Activated naive CD4-positive, alpha-beta T cell treated with anti-CD3 and anti-CD28 coated beads, Interleukin-2, amount 50 U/mL, for 16 hours (primary cell): ENCODE data around the gene MRPS6.

Experiments used
- DNase-seq: peaks from one replicate; pipeline ENCODE4 v3.0.0-alpha.2; 2020

Gene MRPS6

DNA sequence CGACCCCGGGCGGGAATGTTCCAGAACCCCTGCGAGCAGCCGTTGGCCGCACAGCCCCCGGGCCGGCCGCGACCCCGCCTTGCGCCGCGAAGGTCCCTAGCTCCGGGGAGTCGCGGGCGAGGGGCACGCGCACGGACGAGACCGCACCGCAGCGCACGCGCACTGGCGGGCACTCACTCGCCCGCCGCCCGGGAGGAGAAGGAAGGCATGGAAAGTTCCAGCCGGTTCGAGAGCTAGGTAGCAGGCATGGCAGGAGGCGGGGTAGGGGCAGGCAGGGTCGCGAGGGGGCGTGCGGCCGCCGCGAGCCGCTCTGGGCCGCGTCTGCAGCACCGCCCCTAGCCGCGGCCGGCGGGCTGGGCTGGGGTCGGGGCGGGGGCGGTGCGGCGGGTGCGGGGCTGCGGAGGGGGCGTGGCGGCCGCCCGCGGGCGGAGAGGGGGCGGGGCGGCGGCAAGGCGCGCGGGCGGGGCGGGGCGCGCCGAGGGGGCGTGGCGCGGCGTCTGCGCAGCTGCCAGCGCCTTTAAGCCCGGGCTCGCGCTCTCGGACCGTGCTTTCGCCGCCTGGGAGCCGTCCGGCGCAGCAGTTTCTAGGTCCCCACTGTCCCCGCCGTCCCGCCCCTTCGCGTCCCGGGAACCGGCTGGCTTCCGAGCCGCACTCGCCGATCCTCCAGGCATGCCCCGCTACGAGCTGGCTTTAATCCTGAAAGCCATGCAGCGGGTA is at the start of gene MRPS6, which contains the start of gene SLC5A3:
Gene MRPS6 (plus strand): TSS at position 547 of the 717 bp plus-strand sequence. CDS start 123 bp downstream, at position 670.
Gene SLC5A3 (plus strand): TSS at position 547 of the 717 bp plus-strand sequence. CDS start 21,621 bp downstream, outside the sequence.
- peak; percentile 72 for DNase-seq

DNA sequence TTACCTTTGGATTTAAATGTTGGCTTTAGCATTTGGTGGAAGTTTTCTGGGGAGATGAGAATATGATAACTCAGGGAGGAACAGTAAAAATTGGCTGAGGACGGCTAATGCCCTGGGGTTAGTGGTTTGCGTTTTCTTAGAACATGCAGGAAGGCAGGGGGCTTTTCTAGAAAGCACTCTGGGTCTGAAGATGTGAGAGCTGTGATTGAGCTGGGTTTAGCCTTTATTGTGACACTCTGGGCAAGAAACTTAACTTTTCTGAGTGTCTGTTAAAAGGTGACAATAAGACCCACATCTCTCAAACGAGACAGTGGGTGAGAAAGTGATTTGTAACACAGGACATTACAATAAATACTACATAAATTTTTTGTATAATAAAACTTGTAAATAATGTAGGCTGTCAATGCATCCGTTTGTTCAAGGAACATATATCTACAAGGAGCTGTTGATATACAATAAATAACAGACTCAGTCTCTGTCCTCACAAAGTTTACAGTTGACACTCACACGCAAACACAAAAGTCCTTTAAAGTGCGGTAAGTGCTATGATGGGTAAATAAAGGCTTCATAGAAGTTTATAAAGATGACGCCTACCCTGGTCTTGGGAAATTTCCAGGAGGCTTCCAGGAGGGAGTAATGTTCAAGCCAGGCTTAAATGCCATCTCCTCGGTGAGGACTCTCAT is 49.5 kb upstream of the MRPS6 start:
- no peak for DNase-seq

DNA sequence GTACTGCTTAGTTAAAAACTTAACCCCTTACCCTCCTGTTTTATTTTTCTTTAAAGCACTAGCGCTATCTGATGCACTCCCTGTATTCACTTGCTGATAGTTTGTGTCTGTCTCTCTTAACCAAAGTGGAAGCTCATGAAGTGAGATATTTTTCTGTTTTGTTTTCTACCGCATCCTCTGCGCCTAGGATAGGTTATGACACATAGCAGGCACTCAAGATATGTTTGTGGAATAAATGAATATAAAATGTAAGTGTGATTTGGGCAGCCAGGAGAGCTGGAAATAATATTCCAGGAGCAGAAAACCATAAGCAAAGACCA is 49.0 kb upstream of the MRPS6 start:
- DNase-seq = no peak

- no peak for DNase-seq
Measured at GRCh38 chr21:34027721-34028461, 45.5 kb upstream of the MRPS6 start.

GRCh38 chr21:34029743-34030528 is 43.4 kb upstream of the MRPS6 start:
- DNase-seq = peak; percentile 32

DNA sequence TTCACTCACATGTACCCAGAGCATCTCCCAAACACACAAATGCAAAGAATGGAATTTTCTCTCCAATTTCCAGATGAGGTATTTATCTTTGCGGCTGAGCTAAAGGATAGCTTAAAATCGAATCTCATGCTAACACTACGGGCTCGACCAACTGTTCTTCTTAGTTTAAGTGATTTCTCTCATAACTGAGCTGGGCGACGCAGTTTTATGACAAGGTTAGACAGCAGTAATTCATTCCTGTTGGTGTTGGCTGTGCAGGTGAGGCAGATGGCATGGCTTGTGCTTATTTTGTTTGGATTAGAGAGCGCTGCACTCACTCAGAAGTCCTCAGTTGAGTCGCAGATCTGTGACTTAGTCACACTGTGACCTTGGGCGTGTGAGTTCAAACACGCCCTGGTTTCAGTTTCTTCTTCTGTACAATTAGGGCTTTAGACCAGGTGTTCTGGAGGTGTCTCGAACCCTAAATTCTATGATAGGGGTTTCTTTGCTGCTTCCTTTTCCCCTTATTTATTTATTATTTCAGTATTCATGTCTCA is 41.5 kb upstream of the MRPS6 start:
- DNase-seq = no peak

- no peak for DNase-seq
Measured at GRCh38 chr21:34034369-34035014, 38.9 kb upstream of the MRPS6 start.

DNA sequence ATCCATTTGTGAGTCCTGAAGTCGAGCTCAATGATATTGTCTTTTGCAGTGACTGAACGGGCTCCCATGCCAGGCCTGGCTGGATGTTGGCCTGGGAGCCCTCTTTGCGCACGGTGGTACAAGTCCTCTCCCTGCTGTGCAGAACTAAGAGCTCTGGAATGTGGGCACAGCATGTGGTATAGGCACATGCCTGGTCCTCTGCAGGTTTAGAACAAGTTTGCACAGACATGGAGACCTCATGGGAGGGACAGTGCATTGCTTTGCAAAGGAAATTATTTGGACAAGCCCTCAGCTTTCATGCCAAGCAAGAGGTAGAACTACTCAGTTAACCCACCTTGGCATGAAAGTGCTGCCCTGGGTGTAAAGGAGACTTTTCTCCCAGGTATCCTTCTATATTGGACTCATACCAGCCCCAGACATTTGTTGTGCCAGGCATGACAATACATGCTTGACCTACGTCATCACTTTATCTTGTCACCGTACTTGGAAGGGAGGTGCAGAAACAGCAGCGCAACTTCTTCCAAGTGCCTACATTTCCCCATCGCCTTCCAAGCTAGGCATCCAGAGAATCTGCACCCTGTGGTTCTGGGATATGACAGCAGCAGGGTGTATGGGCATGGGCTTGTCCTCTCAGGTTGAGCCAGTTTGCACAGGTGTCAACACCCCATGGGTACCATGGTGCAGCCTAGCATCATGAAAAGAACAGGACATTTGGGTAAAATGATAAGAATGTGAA is 37.6 kb upstream of the MRPS6 start:
- DNase-seq = no peak

DNA sequence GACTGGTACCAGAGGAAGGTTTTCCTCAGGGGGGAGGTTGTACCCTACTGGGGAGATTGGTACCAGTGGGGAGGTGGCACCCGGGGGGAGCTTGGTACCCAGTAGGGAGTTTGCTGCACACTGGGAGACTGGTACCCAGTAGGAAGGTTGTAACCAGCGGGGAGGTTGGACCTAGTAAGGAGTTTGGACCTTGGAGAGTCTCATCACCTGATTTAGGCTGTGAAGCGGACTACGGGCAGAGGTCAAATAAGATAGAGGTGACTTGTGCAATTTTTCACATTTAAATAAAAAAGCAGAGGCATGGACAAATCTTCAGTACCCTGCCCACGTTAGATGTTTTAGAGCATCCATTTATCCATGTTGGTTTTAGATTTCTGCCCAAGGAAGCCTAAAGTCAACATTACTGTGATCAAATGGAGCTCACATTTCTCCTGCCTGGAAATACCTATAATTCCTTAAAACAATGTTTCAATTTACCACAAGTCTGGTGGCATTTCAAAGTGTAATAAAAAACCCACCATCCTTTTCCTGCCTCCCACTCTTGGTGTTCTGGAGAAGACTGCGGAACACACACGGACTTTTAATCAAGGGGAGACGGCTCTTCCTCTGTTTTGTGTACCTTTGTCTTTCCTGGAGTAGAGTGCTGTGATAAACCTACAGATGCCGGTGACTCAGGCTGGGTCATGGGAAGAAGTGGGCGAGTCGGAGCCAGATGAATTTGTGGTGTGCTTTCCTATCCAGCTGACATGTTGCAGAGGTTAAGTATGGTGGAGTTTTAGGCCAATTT is 36.2 kb upstream of the MRPS6 start:
- no peak for DNase-seq

- no peak for DNase-seq
Measured at GRCh38 chr21:34039678-34040382, 33.5 kb upstream of the MRPS6 start.

GRCh38 chr21:34042735-34043134 is 30.6 kb upstream of the MRPS6 start:
- no peak for DNase-seq

GRCh38 chr21:34043333-34043732 is 30.0 kb upstream of the MRPS6 start:
- no peak for DNase-seq

GRCh38 chr21:34046917-34047316 is 26.5 kb upstream of the MRPS6 start:
- no peak for DNase-seq

GRCh38 chr21:34047835-34048234 is 25.5 kb upstream of the MRPS6 start:
- no peak for DNase-seq

GRCh38 chr21:34052171-34052570 is 21.2 kb upstream of the MRPS6 start:
- no peak for DNase-seq

DNA sequence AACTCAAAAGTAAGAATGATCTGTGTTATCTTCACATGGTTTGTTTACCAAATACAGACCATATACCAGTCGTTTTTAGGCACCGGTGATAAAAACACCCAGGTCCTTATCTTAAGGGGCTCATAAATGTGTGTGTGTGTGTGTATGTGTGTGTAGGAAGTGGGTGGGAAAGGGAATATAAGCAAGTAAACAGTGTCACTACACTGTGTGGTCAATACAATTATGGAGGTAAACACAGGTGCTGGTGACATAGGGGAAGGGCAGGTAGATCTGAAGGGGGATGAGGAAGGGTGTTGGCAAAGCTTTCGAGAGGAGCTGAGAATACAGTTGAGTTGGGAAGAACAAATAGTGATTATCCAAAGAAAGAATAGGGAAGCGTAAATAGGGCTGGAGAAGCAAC is 19.1 kb upstream of the MRPS6 start:
- DNase-seq = no peak

DNA sequence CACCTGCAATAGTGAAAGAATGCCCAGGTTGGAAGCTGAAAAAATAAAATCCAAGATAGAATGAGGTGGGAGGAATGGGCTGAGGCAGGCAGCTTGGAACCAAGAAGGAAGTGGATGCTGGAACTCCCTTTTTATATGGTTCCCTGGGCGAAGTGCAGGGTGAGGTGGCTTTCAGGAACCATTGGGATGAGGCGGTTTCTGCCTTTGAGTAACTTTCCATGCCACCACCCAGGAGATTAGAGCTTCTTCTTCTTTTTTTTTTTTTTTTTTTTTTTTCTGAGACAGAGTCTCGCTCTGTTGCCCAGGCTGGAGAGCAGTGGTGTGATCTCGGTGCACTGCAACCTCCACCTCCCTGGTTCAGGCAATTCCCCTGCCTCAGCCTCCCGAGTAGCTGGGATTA is 17.8 kb upstream of the MRPS6 start:
- DNase-seq = no peak

DNA sequence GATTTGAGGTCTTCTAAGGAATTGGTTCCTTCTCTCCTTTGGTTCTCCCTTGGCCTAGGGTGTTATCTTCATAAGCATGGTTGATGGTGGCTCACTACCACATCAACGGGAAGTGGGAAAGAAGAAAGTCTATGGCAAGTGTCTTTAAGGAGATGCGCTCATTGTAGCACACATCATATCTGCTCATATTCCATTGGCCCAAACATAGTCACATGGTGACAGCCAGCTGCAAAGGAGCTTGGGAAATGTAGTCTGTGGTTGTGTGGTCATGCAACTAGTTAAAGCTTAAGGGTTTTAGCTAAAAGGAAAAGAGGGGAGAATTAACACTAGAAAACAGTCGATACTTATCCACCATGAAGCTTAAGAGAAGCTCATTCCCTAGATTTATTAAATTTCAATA is 11.4 kb upstream of the MRPS6 start:
- DNase-seq = no peak

GRCh38 chr21:34065027-34065426 is 8.4 kb upstream of the MRPS6 start:
- DNase-seq = no peak

DNA sequence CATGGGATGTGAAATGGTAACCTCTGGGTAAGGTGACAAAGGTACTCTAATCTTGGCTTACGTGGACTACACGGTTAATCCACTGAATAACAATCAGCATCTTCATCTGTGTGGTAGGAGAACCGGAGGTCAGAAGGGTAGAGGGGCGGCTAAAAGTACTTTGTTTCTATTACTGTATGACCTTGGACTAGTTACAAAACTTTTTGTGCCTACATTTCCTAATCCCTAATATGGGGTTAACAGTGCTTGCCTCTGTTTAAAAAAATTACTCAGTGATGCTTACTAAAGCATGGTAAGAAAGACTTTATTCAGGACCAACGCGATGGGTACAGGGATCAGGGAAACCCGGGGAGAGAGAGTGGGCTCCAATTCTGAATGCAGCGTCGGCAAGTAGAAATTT is 1.7 kb upstream of the MRPS6 start:
- no peak for DNase-seq
